NCI-H2029 treated with DMSO at 0.1 percent for 48 hours (cell line): Measurements from ENCODE around the gene CHRND.

Experiments
- DNase-seq: peaks from one replicate; lab custom pipeline; 2025; lab: John Stamatoyannopoulos, UW

The CHRND gene

GRCh38 chr2:232503809-232504323 is 22.1 kb upstream of the CHRND start:
- DNase-seq: no peak

DNA sequence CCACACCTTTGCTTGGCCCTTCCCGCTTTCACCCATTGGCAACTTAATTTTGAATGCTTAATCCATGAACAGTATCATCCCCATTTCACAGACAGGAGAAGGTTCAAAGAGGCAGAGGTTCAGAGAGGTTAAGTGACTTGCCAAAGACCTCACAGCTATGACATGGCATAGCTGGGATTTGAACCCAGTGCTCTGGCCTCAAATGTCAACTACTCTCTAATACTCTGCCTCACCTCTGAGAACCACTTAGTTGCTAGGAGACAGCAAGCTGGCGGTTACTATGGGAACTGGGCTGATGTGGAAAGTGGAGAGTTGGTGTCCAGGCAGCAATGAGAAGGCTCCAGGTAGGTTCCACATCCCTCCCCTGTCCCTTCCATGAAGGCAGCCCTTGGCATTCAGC is 21.5 kb upstream of the CHRND start:
- no peak for DNase-seq

DNA sequence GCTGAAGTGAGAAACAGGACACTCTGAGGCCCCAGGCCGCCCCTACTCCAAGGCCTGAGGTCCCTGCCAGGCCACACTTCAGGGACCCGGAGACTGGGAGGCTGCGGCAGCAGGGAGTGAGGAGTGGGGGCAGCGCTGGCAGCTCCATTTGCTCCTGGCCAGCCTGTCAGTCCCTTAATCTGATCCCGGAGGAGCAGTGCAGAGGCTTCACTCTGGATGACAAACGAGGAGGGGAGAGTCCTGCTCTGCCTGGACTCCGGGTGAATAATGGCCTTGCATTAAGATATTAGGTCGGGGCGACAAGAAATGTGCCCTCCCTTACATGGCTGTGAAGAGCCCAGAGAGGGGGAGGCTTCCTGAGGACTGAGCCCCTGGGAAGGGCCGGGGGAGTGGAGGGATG is 20.1 kb upstream of the CHRND start:
- DNase-seq: no peak

DNA sequence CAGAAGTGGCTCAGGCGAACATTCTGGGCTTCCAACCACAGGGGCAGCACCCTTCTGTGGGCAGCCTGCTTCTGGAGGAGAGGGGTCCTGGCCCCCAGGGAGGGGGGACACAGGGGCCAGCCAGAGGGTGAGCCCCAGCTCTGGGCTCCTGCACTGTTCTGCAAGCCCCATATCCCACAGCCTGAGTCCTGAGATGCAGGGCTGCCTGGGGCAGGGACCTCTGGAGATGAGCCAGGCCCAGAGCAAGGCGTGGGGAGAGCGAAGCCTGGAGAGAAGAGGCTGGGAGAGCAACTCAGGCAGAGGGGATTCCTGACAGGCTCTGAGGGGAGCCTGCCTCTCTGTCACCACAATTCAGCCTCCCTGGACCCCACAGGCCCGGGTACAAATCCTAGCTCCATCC is 19.3 kb upstream of the CHRND start:
- DNase-seq: no peak

DNA sequence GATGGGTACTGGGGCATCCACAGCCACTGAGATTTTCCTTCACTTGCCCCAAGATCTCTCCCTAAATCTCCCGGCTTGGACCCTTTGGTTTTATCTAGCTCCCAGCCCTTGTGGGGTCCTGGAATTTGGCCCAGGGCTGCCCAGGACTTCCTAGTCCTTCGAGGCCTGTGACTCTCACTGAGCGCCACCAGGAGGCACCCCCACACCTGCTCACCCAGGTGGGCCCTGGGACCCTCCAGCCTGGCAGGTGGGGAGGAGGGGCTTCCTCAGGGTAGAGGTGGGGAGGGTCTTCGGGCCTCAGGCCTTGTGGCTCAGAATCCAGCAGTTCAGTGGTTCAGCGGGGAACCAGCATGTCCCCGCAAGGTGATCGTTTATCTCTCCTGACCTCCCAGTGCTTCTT is 17.7 kb upstream of the CHRND start:
- no peak for DNase-seq

DNA sequence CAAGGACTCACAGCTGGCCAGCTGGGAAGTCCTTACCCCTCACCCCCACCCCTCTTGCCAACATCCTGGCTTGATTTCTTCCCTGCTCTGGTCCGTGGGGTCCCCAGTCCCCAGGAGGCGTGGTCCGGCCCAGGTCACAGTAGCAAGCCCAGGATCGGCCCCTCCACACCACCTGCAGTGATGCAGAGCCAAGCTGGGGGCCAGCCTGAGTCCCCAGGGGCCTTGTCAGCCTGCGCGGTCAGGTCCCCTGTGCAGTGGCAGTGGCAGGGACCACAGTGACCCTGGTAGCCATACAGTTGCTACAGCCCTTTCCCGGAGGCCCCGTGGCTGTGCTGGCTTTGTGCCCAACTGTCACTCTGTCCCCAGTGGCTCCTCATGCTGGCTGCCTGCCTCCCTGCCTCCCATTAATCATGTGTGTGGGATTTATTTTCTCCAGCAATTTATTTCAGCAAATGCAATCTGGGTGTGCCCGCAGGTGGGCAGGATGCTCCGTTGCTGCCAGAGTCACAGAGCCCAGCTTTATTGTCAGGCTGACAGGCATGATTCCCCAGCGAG is 14.5 kb upstream of the CHRND start:
- DNase-seq: no peak

DNA sequence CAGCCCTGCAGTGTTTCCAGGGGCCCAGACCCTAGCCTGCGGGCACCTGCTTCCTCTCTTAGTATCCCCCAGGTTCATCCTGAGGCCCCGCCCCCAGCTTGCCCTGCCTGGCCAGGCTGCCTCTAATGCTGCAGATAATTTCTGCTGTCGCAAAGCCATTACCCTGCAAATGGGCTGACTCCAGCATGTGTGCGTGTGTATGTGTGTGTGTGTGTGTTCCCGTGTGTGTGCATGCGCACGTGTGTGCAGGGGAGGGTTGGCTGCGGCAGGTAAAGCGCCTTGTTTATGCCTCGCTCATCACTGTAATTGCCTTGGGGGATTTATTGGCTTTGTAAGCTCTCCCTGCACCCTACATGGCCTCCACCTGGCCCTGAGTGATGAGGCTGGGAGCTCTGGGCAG is 13.4 kb upstream of the CHRND start:
- DNase-seq: no peak

DNA sequence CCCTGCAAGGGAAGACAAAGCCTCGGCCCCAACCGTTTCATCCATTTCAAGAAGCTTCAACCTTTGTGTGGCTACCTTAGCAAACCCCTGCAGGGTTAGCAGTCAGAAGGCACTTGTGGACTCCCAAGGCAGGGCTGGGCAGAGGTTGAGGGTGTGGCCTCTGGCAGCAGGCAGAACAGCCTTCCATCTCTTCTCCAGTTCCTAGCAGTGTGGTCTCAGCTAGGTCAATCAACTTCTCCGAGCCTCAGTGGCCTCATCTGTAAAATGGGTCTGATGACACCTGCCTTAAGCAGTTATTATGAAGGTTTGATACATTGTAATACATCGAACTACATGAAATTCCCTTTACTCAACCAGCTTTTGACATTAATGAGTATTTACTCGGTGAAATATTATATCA is 12.6 kb upstream of the CHRND start:
- no peak for DNase-seq

GRCh38 chr2:232515639-232516038 is 10.3 kb upstream of the CHRND start:
- no peak for DNase-seq

DNA sequence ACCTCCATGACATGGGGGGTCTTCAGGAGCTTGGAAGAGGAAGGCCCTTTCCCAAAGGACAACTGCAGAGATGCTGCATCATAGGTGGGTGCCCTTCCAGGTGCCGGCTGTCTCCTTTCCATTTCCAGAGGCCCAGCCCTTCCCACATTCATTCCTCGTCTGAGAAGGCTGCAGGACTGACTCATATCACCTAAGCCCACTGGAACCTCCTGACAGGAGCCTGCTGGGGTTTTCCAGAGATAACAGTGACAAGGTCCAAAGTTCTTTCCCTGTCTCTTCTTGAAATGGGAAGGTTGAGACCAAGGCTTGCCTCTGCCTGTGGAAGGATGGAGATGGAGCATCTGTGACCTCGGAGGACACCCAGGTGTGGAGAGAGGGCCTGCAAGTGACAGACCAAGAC is 9.4 kb upstream of the CHRND start:
- DNase-seq: no peak

GRCh38 chr2:232518844-232519243 is 7.1 kb upstream of the CHRND start:
- no peak for DNase-seq

DNA sequence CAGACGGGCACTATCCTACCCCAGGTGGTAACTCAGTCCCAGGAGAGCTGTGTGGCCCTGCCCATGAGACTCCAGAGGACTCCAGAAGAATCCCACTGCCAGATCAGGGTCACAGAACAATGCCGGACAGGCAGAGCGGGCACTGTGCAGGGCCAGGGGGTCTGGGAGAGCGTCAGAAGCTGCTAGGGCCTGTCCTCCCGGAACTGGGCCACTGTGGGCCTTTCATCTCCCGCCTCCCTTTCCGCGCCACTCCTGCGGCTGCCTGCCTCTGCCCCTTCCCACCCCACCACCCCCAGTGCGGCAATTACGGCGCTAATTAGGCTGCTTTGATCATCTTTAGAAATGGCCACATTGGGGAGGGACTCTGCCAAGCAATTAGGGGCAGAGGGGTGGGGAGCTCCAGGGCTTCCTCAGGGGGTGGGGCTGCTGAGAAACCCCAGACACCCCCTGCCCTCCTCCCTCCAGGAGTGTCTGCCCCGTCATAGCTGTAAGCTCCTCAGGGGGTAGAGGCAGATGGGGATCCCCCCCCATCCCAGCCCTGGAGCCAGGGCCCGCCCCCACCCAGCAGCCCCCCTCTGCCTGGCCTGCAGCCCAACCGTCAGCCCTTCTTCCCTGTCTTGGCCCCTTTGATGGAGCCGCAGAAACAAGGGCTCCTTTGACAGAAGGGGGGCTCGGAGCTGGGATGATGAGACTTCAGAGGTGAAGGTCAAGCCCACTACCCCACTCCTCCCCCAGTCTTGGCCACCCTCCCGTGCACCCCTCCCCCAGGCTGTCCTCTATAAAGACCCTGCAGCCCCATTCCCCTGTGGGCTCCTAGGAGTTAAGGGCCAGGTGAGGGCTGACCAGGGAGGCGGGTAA is 6.2 kb upstream of the CHRND start, which contains the start of gene PRSS56:
Gene PRSS56, plus strand, starts transcription at position 808 of the 858 bp plus-strand sequence. CDS start 211 bp downstream, outside the sequence.
- DNase-seq: no peak

DNA sequence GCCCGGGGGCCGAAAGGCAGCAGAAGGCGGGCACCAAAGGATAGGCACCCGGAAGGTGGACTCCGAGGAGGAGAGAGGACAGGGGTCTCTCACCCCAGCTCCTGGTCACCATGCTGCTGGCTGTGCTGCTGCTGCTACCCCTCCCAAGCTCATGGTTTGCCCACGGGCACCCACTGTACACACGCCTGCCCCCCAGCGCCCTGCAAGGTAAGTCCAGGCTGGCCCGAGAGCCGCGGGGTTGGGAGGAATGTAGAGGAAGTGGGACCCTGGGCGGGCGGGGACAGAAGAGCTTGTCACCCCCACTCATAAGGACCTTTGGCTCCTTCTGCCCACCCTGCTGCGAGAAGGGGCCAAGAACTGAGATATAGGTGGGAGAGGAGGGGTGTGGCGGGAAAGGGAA is 5.5 kb upstream of the CHRND start:
- DNase-seq: no peak

- no peak for DNase-seq
These were observed 4.9 kb upstream of the CHRND start for GRCh38 chr2:232521098-232521497.

DNA sequence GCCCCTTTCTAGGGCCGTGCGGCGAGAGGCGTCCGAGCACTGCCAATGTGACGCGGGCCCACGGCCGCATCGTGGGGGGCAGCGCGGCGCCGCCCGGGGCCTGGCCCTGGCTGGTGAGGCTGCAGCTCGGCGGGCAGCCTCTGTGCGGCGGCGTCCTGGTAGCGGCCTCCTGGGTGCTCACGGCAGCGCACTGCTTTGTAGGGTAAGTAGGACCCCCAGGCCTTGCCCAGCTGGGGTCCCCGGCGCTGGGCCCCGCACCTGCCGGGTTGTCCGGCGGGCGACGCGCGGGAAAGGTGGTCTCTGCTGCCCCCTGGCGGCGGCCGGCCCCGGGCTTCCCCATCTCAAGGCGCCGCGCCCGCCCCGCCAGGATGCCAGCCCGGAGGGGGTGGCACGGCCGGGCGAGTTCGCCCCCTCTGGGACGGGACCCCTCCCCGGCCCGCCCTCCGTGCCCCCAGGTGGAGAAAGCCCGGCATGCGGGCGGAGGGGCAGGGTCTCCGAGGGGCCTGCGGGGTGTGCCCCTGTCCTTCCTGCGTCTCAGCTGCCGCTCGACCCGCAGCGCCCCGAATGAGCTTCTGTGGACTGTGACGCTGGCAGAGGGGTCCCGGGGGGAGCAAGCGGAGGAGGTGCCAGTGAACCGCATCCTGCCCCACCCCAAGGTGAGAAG is 3.9 kb upstream of the CHRND start:
- no peak for DNase-seq

GRCh38 chr2:232522623-232523401 is 3.1 kb upstream of the CHRND start:
- DNase-seq: no peak

GRCh38 chr2:232523402-232523681 is 2.6 kb upstream of the CHRND start:
- no peak for DNase-seq

DNA sequence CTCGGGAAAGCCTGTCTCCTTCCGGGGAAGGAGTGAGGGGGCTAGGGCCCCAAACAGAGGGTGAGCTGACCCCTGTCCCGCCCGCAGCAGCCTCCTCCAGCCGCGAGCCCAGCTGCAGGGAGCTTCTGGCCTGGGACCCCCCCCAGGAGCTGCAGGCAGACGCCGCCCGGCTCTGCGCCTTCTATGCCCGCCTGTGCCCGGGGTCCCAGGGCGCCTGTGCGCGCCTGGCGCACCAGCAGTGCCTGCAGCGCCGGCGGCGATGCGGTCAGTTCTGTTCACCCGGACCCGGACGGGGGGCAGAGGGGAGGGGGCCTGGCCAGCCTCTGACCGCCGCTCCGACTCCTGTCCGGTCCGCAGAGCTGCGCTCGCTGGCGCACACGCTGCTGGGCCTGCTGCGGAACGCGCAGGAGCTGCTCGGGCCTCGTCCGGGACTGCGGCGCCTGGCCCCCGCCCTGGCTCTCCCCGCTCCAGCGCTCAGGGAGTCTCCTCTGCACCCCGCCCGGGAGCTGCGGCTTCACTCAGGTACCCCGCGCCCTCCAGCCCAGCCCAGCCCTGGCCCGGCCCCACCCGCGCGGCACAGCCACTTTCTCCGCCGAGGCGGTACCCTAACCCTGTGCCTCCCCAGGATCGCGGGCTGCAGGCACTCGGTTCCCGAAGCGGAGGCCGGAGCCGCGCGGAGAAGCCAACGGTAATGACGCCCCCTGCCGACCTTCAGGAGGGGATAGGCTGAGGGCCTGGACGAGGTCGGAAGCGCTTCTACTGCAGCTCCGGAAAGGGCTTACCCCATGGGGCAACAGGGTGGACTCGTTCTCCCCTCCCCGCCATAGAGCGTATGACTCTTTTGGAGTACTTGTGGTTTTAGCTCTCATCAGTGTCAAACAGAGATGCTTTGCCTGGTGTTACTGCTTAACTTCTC is 2.0 kb upstream of the CHRND start:
- no peak for DNase-seq

- DNase-seq: no peak
These were observed 1.2 kb upstream of the CHRND start for GRCh38 chr2:232524771-232525170.

GRCh38 chr2:232525199-232525598 is 761 bp upstream of the CHRND start:
- no peak for DNase-seq

DNA sequence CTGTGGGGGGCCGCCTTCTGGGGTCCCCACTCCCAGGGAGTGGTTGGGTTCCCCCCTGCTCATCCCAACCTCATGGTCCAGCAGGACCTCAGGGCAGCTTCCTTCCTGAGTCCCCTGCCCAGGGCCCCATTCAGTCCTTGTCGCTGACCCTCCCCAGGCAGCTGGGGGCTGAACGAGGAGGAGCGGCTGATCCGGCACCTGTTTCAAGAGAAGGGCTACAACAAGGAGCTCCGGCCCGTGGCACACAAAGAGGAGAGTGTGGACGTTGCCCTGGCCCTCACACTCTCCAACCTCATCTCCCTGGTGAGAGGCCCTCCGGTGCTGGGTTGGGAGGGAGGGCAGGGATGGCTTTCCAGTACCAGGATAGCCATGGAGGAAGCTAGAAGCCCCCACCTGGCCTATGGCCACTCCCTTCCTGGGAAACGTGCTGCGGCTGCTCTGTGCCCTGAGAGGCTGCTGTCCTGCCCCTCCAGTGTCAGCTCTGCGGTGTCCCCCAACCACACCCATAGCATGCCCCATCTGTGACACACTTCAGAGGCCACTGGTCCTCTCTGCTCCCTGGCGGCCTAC is 497 bp downstream of the CHRND start:
- DNase-seq: no peak
